Neural cell (in vitro differentiated cells): ENCODE measurements around the gene RAD51C. TPM values are rescaled to one million over a fixed set of nuclear protein-coding genes. Genes with fewer than 3 reads are reported as not detected.

Experiments used
- H2AFZ ChIP-seq: fragments of 200-600, 300-800 bp; sonication (generic), shearing (Covaris generic); 2 replicates; pipeline ENCODE4 v1.6.0; 2014; ENCODE audit warnings: low read depth, mild to moderate bottlenecking, antibody characterized with exemption, low read length, moderate library complexity
- H3F3A ChIP-seq: fragments of 200-600 bp; shearing (Covaris generic); 2 replicates; pipeline ENCODE4 v1.6.1; 2016; ENCODE audit warnings: mild to moderate bottlenecking, moderate library complexity, mixed read lengths, antibody characterized with exemption, low read length; ENCODE audit not compliant: insufficient read depth, poor library complexity, severe bottlenecking
- H3K27ac ChIP-seq: fragments of 200-600, 300-800 bp; sonication (generic), shearing (Covaris generic); 2 replicates; pipeline ENCODE4 v1.5.1; 2014; ENCODE audit warnings: mild to moderate bottlenecking, low read length, moderate library complexity
- H3K27me3 ChIP-seq: fragments of 300-800, 200-600 bp; sonication (generic), shearing (Covaris generic); 2 replicates; pipeline ENCODE4 v1.6.0; 2014; ENCODE audit warnings: mild to moderate bottlenecking, low read depth, low read length, moderate library complexity; ENCODE audit not compliant: insufficient read depth
- H3K36me3 ChIP-seq: fragments of 300-800, 200-600 bp; sonication (generic), shearing (Covaris generic); 2 replicates; pipeline ENCODE4 v1.5.1; 2014; ENCODE audit warnings: mild to moderate bottlenecking, antibody characterized with exemption, low read length, moderate library complexity; ENCODE audit not compliant: insufficient read depth
- H3K4me2 ChIP-seq: fragments of 300-800, 200-600 bp; sonication (generic), shearing (Covaris generic); 2 replicates; pipeline ENCODE4 v1.6.0; 2014; ENCODE audit warnings: mild to moderate bottlenecking, low read length
- H3K4me3 ChIP-seq: fragments of 300-800, 200-600 bp; sonication (generic), shearing (Covaris generic); 2 replicates; pipeline ENCODE4 v1.5.1; 2014; ENCODE audit warnings: mild to moderate bottlenecking, low read length, moderate library complexity
- H3K79me2 ChIP-seq: fragments of 200-600 bp; shearing (Covaris generic); replicated peaks from 2 replicates; pipeline ENCODE4 v1.6.0; 2014; ENCODE audit warnings: mild to moderate bottlenecking, low read length, moderate library complexity; ENCODE audit not compliant: insufficient read depth
- H3K9ac ChIP-seq: fragments of 300-800, 200-600 bp; sonication (generic), shearing (Covaris generic); 2 replicates; pipeline ENCODE4 v1.6.1; 2016; ENCODE audit warnings: mild to moderate bottlenecking, low read length, mixed read lengths
- H3K9me2 ChIP-seq: fragments of 200-600 bp; shearing (Covaris generic); 2 replicates; pipeline ENCODE4 v1.6.1; 2016; ENCODE audit warnings: mild to moderate bottlenecking, low read length, mixed read lengths; ENCODE audit not compliant: insufficient read depth
- H3K9me3 ChIP-seq: fragments of 200-600, 300-800 bp; sonication (generic), shearing (Covaris generic); 2 replicates; pipeline ENCODE4 v1.6.1; 2016; ENCODE audit warnings: mild to moderate bottlenecking, mixed run types, low read length, moderate library complexity, mixed read lengths
- H4K20me1 ChIP-seq: fragments of 200-600 bp; shearing (Covaris generic); 2 replicates; pipeline ENCODE4 v1.6.1; 2016; ENCODE audit warnings: mild to moderate bottlenecking, mixed run types; ENCODE audit not compliant: insufficient read depth
- EP300 ChIP-seq: fragments of 450-650 bp; conservative IDR thresholded peaks from 2 replicates; pipeline ENCODE4 v1.6.1; 2014; ENCODE audit warnings: antibody characterized with exemption, mild to moderate bottlenecking, moderate library complexity; ENCODE audit not compliant: poor library complexity, severe bottlenecking
- EZH2 ChIP-seq: fragments of 200-600, 300-800 bp; shearing (Covaris generic), sonication (generic); IDR thresholded peaks from 2 replicates; pipeline ENCODE4 v1.6.1; 2014; ENCODE audit warnings: antibody characterized with exemption, low read length, borderline replicate concordance, mild to moderate bottlenecking; ENCODE audit not compliant: insufficient read depth, poor library complexity, severe bottlenecking
- MXI1 ChIP-seq: fragments of 450-650 bp; conservative IDR thresholded peaks from 2 replicates; pipeline ENCODE4 v1.6.1; 2014; ENCODE audit warnings: antibody characterized with exemption, mild to moderate bottlenecking; ENCODE audit not compliant: poor library complexity, severe bottlenecking
- POLR2AphosphoS5 ChIP-seq: IDR thresholded peaks from 2 replicates; pipeline ENCODE4 v1.6.1; 2012
- RAD21 ChIP-seq: fragments of 450-650 bp; conservative IDR thresholded peaks from 2 replicates; pipeline ENCODE4 v1.6.1; 2014; ENCODE audit warnings: antibody characterized with exemption, mild to moderate bottlenecking, moderate library complexity
- REST ChIP-seq: IDR thresholded peaks from 2 replicates; pipeline ENCODE4 v1.6.1; 2012; ENCODE audit warnings: borderline replicate concordance
- SMC3 ChIP-seq: fragments of 450-650 bp; conservative IDR thresholded peaks from 2 replicates; pipeline ENCODE4 v1.6.1; 2014; ENCODE audit warnings: antibody characterized with exemption, mild to moderate bottlenecking, moderate library complexity; ENCODE audit not compliant: poor library complexity
- TAF1 ChIP-seq: IDR thresholded peaks from 2 replicates; pipeline ENCODE4 v1.6.1; 2012; ENCODE audit warnings: low read depth
- polyA plus RNA-seq: library from polyadenylated mRNA; depleted of rRNA; stranded (reverse); fragments of >200 nt; gene quantifications from 2 replicates; pipeline ENCODE4 v1.2.3, GENCODE V29; 2014
- TF ChIP-seq, protein P1 (sequence below): fragments of 450-650 bp; IDR thresholded peaks from 2 replicates; pipeline ENCODE4 v1.5.1; 2014; ENCODE audit warnings: antibody characterized with exemption, mild to moderate bottlenecking, moderate library complexity; ENCODE audit not compliant: poor library complexity, severe bottlenecking

Gene RAD51C
- polyA plus RNA-seq, 1 donor from 2014 or later = 25.1 TPM

DNA sequence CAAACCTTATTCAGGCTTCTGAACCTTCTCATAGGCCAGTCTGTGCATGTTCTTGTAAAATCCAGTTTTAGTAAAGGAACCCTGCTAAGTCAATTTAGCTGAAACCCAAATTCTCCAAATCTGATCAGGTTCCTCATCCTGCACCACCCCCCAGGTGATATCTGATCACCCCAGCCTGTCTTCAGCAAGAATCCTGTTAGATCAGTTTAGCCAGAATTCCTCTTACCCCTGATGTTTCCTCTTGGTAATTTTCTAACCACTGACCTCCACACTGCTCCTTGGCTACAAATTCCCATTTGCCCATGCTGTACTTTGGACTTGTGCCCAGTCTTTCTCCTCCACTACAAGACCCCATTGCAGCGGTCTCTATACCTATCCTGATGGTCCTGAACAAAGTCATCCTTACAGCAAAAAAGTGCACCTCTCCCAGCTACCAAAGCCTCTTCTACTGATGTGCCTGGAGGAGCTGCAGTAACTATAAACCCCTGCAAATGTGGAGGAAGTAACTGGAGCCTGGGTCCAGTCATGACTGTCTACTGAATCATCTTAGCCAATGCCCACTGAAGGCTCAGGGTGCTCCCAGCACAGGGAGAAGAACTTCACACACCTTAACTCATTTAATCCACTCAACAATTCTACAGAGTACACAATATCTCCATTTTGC lies 24.3 kb upstream of the RAD51C start:
- no peak overlapping the region for H2AFZ ChIP-seq
- H3K36me3 ChIP-seq = no peaks in the 10 kb centered on the region
- no peaks in the 10 kb centered on the region for H3F3A ChIP-seq
- no peak overlapping the region for H3K4me3 ChIP-seq
- no peak overlapping the region for H3K27ac ChIP-seq
- H3K9me2 ChIP-seq = no peaks in the 10 kb centered on the region
- no peaks in the 10 kb centered on the region for H4K20me1 ChIP-seq
- no peak overlapping the region for H3K9ac ChIP-seq
- no peaks in the 10 kb centered on the region for H3K27me3 ChIP-seq
- no peaks in the 10 kb centered on the region for H3K9me3 ChIP-seq
- H3K79me2 ChIP-seq = no peaks in the 10 kb centered on the region
- no peak for TF ChIP-seq RAD21
- TF ChIP-seq POLR2AphosphoS5 = no peak
- TF ChIP-seq SMC3 = no peak
- no peak for TF ChIP-seq REST
- TF ChIP-seq EZH2 = no peak
- TF ChIP-seq, protein P1, sequence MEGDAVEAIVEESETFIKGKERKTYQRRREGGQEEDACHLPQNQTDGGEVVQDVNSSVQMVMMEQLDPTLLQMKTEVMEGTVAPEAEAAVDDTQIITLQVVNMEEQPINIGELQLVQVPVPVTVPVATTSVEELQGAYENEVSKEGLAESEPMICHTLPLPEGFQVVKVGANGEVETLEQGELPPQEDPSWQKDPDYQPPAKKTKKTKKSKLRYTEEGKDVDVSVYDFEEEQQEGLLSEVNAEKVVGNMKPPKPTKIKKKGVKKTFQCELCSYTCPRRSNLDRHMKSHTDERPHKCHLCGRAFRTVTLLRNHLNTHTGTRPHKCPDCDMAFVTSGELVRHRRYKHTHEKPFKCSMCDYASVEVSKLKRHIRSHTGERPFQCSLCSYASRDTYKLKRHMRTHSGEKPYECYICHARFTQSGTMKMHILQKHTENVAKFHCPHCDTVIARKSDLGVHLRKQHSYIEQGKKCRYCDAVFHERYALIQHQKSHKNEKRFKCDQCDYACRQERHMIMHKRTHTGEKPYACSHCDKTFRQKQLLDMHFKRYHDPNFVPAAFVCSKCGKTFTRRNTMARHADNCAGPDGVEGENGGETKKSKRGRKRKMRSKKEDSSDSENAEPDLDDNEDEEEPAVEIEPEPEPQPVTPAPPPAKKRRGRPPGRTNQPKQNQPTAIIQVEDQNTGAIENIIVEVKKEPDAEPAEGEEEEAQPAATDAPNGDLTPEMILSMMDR = no peak
- no peak for TF ChIP-seq MXI1
- no peak overlapping the region for H3K4me2 ChIP-seq

GRCh38 chr17:58668598-58668935 lies 23.8 kb upstream of the RAD51C start:
- H4K20me1 ChIP-seq = no peaks in the 10 kb centered on the region
- H3K4me2 ChIP-seq = no peak overlapping the region
- TF ChIP-seq SMC3 (no peak), REST (no peak), EP300 (no peak), MXI1 (no peak), RAD21 (no peak), TAF1 (no peak), POLR2AphosphoS5 (no peak), EZH2 (no peak)
- TF ChIP-seq, protein P1 = no peak
- H3K9me2 ChIP-seq = no peaks in the 10 kb centered on the region
- no peaks in the 10 kb centered on the region for H3K79me2 ChIP-seq
- H3K27ac ChIP-seq = no peak overlapping the region
- H3K9ac ChIP-seq = no peak overlapping the region
- no peaks in the 10 kb centered on the region for H3K9me3 ChIP-seq
- no peak overlapping the region for H3K4me3 ChIP-seq
- no peak overlapping the region for H2AFZ ChIP-seq
- H3K27me3 ChIP-seq = no peaks in the 10 kb centered on the region
- no peaks in the 10 kb centered on the region for H3F3A ChIP-seq
- H3K36me3 ChIP-seq = no peaks in the 10 kb centered on the region
